ENCODE results near the gene TSACC.

- no peak for TF ChIP-seq CTCF (conservative IDR thresholded peaks at IDR 0.05; ENCODE audit: low read depth, low read length)
- no peak for TF ChIP-seq EZH2 (IDR thresholded peaks at IDR 0.05; ENCODE audit: borderline replicate concordance, low read depth, low read length, poor library complexity, severe bottlenecking)
Measured at GRCh38 chr1:156291226-156292061, 46.9 kb upstream of the TSACC start.
